Stimulated activated CD8-positive, alpha-beta memory T cell treated with anti-CD3 and anti-CD28 coated beads, Interleukin-4, amount 100 ng/mL, for 4 hours (primary cell): ENCODE results near the gene ADGRA1.
"Not testable (repeated sequence)": the region's sequence is repeated elsewhere in the genome, so short reads cannot be mapped to it uniquely, and the experiment has no call there.

Experiments
- DNase-seq, 2 donors: peaks; one replicate each; pipeline ENCODE4 v3.0.0-alpha.2; 2020; ENCODE audit warnings: low read depth in 2 of 2, low spot score in 1 of 2

ADGRA1 gene

GRCh38 chr10:133087679-133088178 is at the start of gene ADGRA1:
TSS of gene ADGRA1 (plus strand) at chr10:133087924. CDS start at chr10:133088910, 986 bp downstream.
- DNase-seq: no peak

GRCh38 chr10:133038036-133038823 is 49.5 kb upstream of the ADGRA1 start:
- no peak for DNase-seq

GRCh38 chr10:133039107-133039802 is 48.5 kb upstream of the ADGRA1 start:
- DNase-seq: no peak

GRCh38 chr10:133039803-133040165 is 47.9 kb upstream of the ADGRA1 start:
- no peak for DNase-seq

- DNase-seq: no peak
Observed at GRCh38 chr10:133040198-133040597, 47.5 kb upstream of the ADGRA1 start.

GRCh38 chr10:133041101-133041500 is 46.6 kb upstream of the ADGRA1 start:
- DNase-seq: no peak

GRCh38 chr10:133042061-133042460 is 45.7 kb upstream of the ADGRA1 start:
- no peak for DNase-seq

GRCh38 chr10:133042816-133043215 is 44.9 kb upstream of the ADGRA1 start:
- DNase-seq: no peak

GRCh38 chr10:133043541-133044225 is 44.0 kb upstream of the ADGRA1 start:
- DNase-seq: no peak

- DNase-seq: no peak
Observed at GRCh38 chr10:133044401-133044811, 43.3 kb upstream of the ADGRA1 start.

- DNase-seq: no peak
Observed at GRCh38 chr10:133045556-133046389, 42.0 kb upstream of the ADGRA1 start.

- no peak for DNase-seq
Observed at GRCh38 chr10:133046390-133046765, 41.3 kb upstream of the ADGRA1 start.

GRCh38 chr10:133047526-133048123 is 40.1 kb upstream of the ADGRA1 start:
- DNase-seq: no peak

- DNase-seq: no peak
Observed at GRCh38 chr10:133048266-133048665, 39.5 kb upstream of the ADGRA1 start.

- no peak for DNase-seq
Observed at GRCh38 chr10:133048926-133049325, 38.8 kb upstream of the ADGRA1 start.

GRCh38 chr10:133049639-133050038 is 38.1 kb upstream of the ADGRA1 start:
- no peak for DNase-seq

GRCh38 chr10:133050371-133050770 is 37.4 kb upstream of the ADGRA1 start:
- DNase-seq: no peak

- no peak for DNase-seq
Observed at GRCh38 chr10:133052076-133052475, 35.6 kb upstream of the ADGRA1 start.

- DNase-seq: not testable (repeated sequence)
Observed at GRCh38 chr10:133053527-133054133, 34.1 kb upstream of the ADGRA1 start.

- no peak for DNase-seq
Observed at GRCh38 chr10:133055470-133055869, 32.3 kb upstream of the ADGRA1 start.
